HepG2 (cell line): Measurements from ENCODE around the gene TMEM223. TPM values are rescaled to one million over a fixed set of nuclear protein-coding genes. Genes with fewer than 3 reads are reported as not detected.

ENCODE experiments used
- ATM ChIP-seq: fragments of 450-650 bp; IDR thresholded peaks from 2 replicates; pipeline ENCODE4 v1.7.1; 2017; ENCODE audit warnings: mild to moderate bottlenecking, borderline replicate concordance
- CENPX ChIP-seq: sonication (generic); formaldehyde crosslinking; IDR thresholded peaks from 2 replicates; pipeline ENCODE4 v1.9.0; 2021; ENCODE audit warnings: mild to moderate bottlenecking, missing genetic modification reagents, moderate library complexity
- CSRNP2 ChIP-seq: sonication (generic); formaldehyde crosslinking; conservative IDR thresholded peaks from 2 replicates; pipeline ENCODE4 v1.8.0; 2022; ENCODE audit warnings: low read depth, missing genetic modification reagents
- DNMT3B ChIP-seq: conservative IDR thresholded peaks from 2 replicates; pipeline ENCODE4 v1.6.1; 2016; ENCODE audit warnings: missing biosample characterization, control low read depth
- GATAD1 ChIP-seq: IDR thresholded peaks from 2 replicates; pipeline ENCODE4 v1.6.1; 2016; ENCODE audit warnings: missing genetic modification reagents, missing compliant biosample characterization
- IRF2 ChIP-seq: IDR thresholded peaks from 2 replicates; pipeline ENCODE4 v1.6.1; 2018; ENCODE audit warnings: missing genetic modification reagents, missing compliant biosample characterization
- MEIS2 ChIP-seq: sonication (generic); formaldehyde crosslinking; IDR thresholded peaks from 2 replicates; pipeline ENCODE4 v1.9.0; 2021; ENCODE audit warnings: mild to moderate bottlenecking, missing genetic modification reagents
- MTA3 ChIP-seq: sonication (generic); formaldehyde crosslinking; IDR thresholded peaks from 2 replicates; pipeline ENCODE4 v1.4.0; 2020; ENCODE audit warnings: missing genetic modification reagents
- MXI1 ChIP-seq: IDR thresholded peaks from 3 replicates; pipeline ENCODE4 v1.6.1; 2012; ENCODE audit warnings: low read depth, low read length, inconsistent platforms, borderline replicate concordance
- TCF7 ChIP-seq: sonication (generic); IDR thresholded peaks from 2 replicates; pipeline ENCODE4 v1.6.1; 2016; ENCODE audit warnings: antibody characterized with exemption, low read depth
- TEF ChIP-seq: sonication (generic); formaldehyde crosslinking; IDR thresholded peaks from 2 replicates; pipeline ENCODE4 v1.5.0; 2020; ENCODE audit warnings: missing genetic modification reagents
- TOE1 ChIP-seq: sonication (generic); formaldehyde crosslinking; IDR thresholded peaks from 2 replicates; pipeline ENCODE4 v1.4.0; 2020; ENCODE audit warnings: mild to moderate bottlenecking, missing genetic modification reagents
- ZNF253 ChIP-seq: sonication (generic); formaldehyde crosslinking; IDR thresholded peaks from 2 replicates; pipeline ENCODE4 v1.8.0; 2022; ENCODE audit warnings: mild to moderate bottlenecking, missing genetic modification reagents, borderline replicate concordance
- ZNF567 ChIP-seq: sonication (generic); formaldehyde crosslinking; IDR thresholded peaks from 2 replicates; pipeline ENCODE4 v1.8.1; 2023; ENCODE audit warnings: mild to moderate bottlenecking, missing genetic modification reagents, borderline replicate concordance
- ZNF792 ChIP-seq: IDR thresholded peaks from 2 replicates; pipeline ENCODE4 v1.6.1; 2016
- ZNF816 ChIP-seq: sonication (generic); formaldehyde crosslinking; IDR thresholded peaks from 2 replicates; pipeline ENCODE4 v1.8.0; 2022; ENCODE audit warnings: missing genetic modification reagents, mild to moderate bottlenecking, borderline replicate concordance
- ZNF839 ChIP-seq: sonication (generic); formaldehyde crosslinking; IDR thresholded peaks from 2 replicates; pipeline ENCODE4 v1.4.0; 2020; ENCODE audit warnings: missing genetic modification reagents, mild to moderate bottlenecking, borderline replicate concordance
- ZSCAN12 ChIP-seq: sonication (generic); formaldehyde crosslinking; IDR thresholded peaks from 2 replicates; pipeline ENCODE4 v1.9.0; 2021; ENCODE audit warnings: mild to moderate bottlenecking, missing genetic modification reagents
- polyA plus RNA-seq, 8 experiments: library from polyadenylated mRNA; depleted of rRNA in 3 of 8; stranded (reverse) in 7 of 8; unstranded in 1 of 8; fragments of >200 nt; fragmentation: Illumina TruSeq in 4 of 8; extraction: Trizol in 4 of 8; gene quantifications; 2 replicates each; pipeline versions ENCODE4 v1.2.1 to v1.2.3, GENCODE V29; 2011 to 2016; ENCODE audit warnings: low read depth in 4 of 8, missing spikeins in 1 of 8, mixed read lengths in 1 of 8; ENCODE audit not compliant: insufficient read depth in 1 of 8
- total RNA-seq, 5 experiments: library from RNA; depleted of rRNA; stranded (reverse); fragments of >200 nt; fragmentation: Illumina TruSeq; extraction: Trizol; gene quantifications; 2 replicates each; pipeline ENCODE4 v1.2.3, GENCODE V29; 2016; ENCODE audit warnings: low read depth in 1 of 5
- TF ChIP-seq, protein P1 (sequence below): sonication (generic); formaldehyde crosslinking; IDR thresholded peaks from 2 replicates; pipeline ENCODE4 v1.8.1; 2023; ENCODE audit warnings: mild to moderate bottlenecking, missing genetic modification reagents, borderline replicate concordance
- TF ChIP-seq, protein P2 (sequence below): IDR thresholded peaks from 2 replicates; pipeline ENCODE4 v1.6.1; 2016; ENCODE audit warnings: low read depth, control low read depth
- TF ChIP-seq, protein P3 (sequence below): sonication (generic); formaldehyde crosslinking; IDR thresholded peaks from 2 replicates; pipeline ENCODE4 v1.5.1; 2020; ENCODE audit warnings: mild to moderate bottlenecking, missing genetic modification reagents, borderline replicate concordance
- TF ChIP-seq, protein P4 (sequence below): IDR thresholded peaks from 2 replicates; pipeline ENCODE4 v1.6.1; 2012; ENCODE audit warnings: low read depth, low read length, improper control_type of control experiment

TMEM223 gene
- total and polyA plus RNA-seq, 2 of the 13 experiments (the other 11 are each of a cell fraction or from before 2014, with no cell fraction given): 19.5 to 24.9 TPM

GRCh38 chr11:62839050-62839945 lies 47.5 kb upstream of the TMEM223 start, which contains the start of gene WDR74 (continued):
- TF ChIP-seq TEF (CRISPR knock-in tag): no peak
- TF ChIP-seq, protein P1, sequence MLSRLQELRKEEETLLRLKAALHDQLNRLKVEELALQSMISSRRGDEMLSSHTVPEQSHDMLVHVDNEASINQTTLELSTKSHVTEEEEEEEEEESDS: peak; percentile 70; the same call in 1 of the 2 replicates
- TF ChIP-seq CSRNP2: no peak
- no peak for TF ChIP-seq ATM
- peak; percentile 100 for TF ChIP-seq MXI1
- TF ChIP-seq ZNF839: 0 out of 2 replicates have a peak, but pooled peaks have one; percentile 31
- TF ChIP-seq, protein P2, sequence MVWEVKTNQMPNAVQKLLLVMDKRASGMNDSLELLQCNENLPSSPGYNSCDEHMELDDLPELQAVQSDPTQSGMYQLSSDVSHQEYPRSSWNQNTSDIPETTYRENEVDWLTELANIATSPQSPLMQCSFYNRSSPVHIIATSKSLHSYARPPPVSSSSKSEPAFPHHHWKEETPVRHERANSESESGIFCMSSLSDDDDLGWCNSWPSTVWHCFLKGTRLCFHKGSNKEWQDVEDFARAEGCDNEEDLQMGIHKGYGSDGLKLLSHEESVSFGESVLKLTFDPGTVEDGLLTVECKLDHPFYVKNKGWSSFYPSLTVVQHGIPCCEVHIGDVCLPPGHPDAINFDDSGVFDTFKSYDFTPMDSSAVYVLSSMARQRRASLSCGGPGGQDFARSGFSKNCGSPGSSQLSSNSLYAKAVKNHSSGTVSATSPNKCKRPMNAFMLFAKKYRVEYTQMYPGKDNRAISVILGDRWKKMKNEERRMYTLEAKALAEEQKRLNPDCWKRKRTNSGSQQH: peak; percentile 81; the same call in 1 of the 2 replicates
- peak; percentile 100 for TF ChIP-seq GATAD1 (CRISPR knock-in tag)
- no peak for TF ChIP-seq CENPX (CRISPR knock-in tag)
- TF ChIP-seq ZNF792 (CRISPR knock-in tag): no peak
- peak; percentile 92; the same call in 1 of the 2 replicates for TF ChIP-seq IRF2 (CRISPR knock-in tag)
- TF ChIP-seq TOE1 (CRISPR knock-in tag): no peak; the same call in 1 of the 2 replicates
- no peak for TF ChIP-seq MTA3 (CRISPR knock-in tag)
- peak; percentile 31; the same call in 1 of the 2 replicates for TF ChIP-seq DNMT3B (CRISPR knock-in tag)
- peak; percentile 65; the same call in 1 of the 2 replicates for TF ChIP-seq MEIS2 (CRISPR knock-in tag)
- TF ChIP-seq ZNF253 (CRISPR knock-in tag): no peak
- 0 out of 2 replicates have a peak, but pooled peaks have one; percentile 58 for TF ChIP-seq ZNF567
- peak; percentile 18; the same call in 1 of the 2 replicates for TF ChIP-seq TCF7
- no peak for TF ChIP-seq ZSCAN12 (CRISPR knock-in tag)
- TF ChIP-seq ZNF816 (CRISPR knock-in tag): peak; percentile 44; the same call in 1 of the 2 replicates
- TF ChIP-seq, protein P3, sequence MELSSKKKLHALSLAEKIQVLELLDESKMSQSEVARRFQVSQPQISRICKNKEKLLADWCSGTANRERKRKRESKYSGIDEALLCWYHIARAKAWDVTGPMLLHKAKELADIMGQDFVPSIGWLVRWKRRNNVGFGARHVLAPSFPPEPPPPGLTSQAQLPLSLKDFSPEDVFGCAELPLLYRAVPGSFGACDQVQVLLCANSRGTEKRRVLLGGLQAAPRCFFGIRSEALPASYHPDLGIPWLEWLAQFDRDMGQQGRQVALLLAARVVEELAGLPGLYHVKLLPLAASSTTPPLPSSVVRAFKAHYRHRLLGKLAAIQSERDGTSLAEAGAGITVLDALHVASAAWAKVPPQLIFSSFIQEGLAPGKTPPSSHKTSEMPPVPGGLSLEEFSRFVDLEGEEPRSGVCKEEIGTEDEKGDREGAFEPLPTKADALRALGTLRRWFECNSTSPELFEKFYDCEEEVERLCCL (CRISPR knock-in tag): no peak
- TF ChIP-seq, protein P4, sequence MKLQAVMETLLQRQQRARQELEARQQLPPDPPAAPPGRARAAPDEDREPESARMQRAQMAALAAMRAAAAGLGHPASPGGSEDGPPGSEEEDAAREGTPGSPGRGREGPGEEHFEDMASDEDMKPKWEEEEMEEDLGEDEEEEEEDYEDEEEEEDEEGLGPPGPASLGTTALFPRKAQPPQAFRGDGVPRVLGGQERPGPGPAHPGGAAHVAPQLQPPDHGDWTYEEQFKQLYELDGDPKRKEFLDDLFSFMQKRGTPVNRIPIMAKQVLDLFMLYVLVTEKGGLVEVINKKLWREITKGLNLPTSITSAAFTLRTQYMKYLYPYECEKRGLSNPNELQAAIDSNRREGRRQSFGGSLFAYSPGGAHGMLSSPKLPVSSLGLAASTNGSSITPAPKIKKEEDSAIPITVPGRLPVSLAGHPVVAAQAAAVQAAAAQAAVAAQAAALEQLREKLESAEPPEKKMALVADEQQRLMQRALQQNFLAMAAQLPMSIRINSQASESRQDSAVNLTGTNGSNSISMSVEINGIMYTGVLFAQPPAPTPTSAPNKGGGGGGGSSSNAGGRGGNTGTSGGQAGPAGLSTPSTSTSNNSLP: no peak
